HepG2 (cell line): ENCODE results near the gene B4GALT3. TPM values are rescaled to one million over a fixed set of nuclear protein-coding genes. Genes with fewer than 3 reads are reported as not detected.
A peak's percentile ranks its signal among the peaks of the same experiment; 100 is the strongest.

ENCODE experiments used
- AGO2 ChIP-seq: fragments of 200-400 bp; formaldehyde crosslinking; optimal IDR thresholded peaks from 2 replicates; pipeline ENCODE3; 2017; ENCODE audit warnings: mild to moderate bottlenecking, low read depth, low read length, moderate library complexity
- ARID2 ChIP-seq: sonication (generic); formaldehyde crosslinking; IDR thresholded peaks from 2 replicates; pipeline ENCODE4 v1.8.1; 2022; ENCODE audit warnings: mild to moderate bottlenecking, missing genetic modification reagents, borderline replicate concordance
- ARNTL ChIP-seq: sonication (generic); formaldehyde crosslinking; IDR thresholded peaks from 2 replicates; pipeline ENCODE4 v1.4.0; 2020; ENCODE audit warnings: mild to moderate bottlenecking, missing genetic modification reagents
- MAFK ChIP-seq, 2 experiments: IDR thresholded peaks in 1 of 2; conservative IDR thresholded peaks in 1 of 2; 2 replicates each; pipeline ENCODE4 v1.6.1; 2011; ENCODE audit warnings: improper control_type of control experiment in 2 of 2, low read length in 2 of 2
- NR2F6 ChIP-seq, 2 experiments: IDR thresholded peaks; 2 replicates each; pipeline ENCODE4 v1.6.1; 2016; ENCODE audit warnings: antibody characterized with exemption in 1 of 2, mild to moderate bottlenecking in 1 of 2
- RBM22 ChIP-seq: fragments of 200-400 bp; formaldehyde crosslinking; optimal IDR thresholded peaks from 2 replicates; pipeline ENCODE3; 2017; ENCODE audit warnings: mild to moderate bottlenecking, low read length, moderate library complexity
- RXRB ChIP-seq: IDR thresholded peaks from 2 replicates; pipeline ENCODE4 v1.6.1; 2016; ENCODE audit warnings: borderline replicate concordance, missing genetic modification reagents, missing compliant biosample characterization
- ZKSCAN5 ChIP-seq: sonication (generic); formaldehyde crosslinking; IDR thresholded peaks from 2 replicates; pipeline ENCODE4 v1.5.1; 2020; ENCODE audit warnings: mild to moderate bottlenecking, missing genetic modification reagents
- ZNF24 ChIP-seq: fragments of 450-650 bp; IDR thresholded peaks from 2 replicates; pipeline ENCODE4 v1.6.1; 2017; ENCODE audit warnings: antibody characterized with exemption, mild to moderate bottlenecking
- ZNF510 ChIP-seq: sonication (generic); formaldehyde crosslinking; IDR thresholded peaks from 2 replicates; pipeline ENCODE4 v1.4.0; 2020; ENCODE audit warnings: low read depth, mild to moderate bottlenecking, missing genetic modification reagents
- ZNF605 ChIP-seq: sonication (generic); formaldehyde crosslinking; IDR thresholded peaks from 2 replicates; pipeline ENCODE4 v1.8.0; 2022; ENCODE audit warnings: mild to moderate bottlenecking, missing genetic modification reagents
- ZNF777 ChIP-seq: sonication (generic); formaldehyde crosslinking; IDR thresholded peaks from 2 replicates; pipeline ENCODE4 v1.4.0; 2020; ENCODE audit warnings: missing genetic modification reagents
- ZNF878 ChIP-seq: sonication (generic); formaldehyde crosslinking; IDR thresholded peaks from 2 replicates; pipeline ENCODE4 v1.8.1; 2023; ENCODE audit warnings: mild to moderate bottlenecking, missing genetic modification reagents, moderate library complexity
- polyA plus RNA-seq, 8 experiments: library from polyadenylated mRNA; depleted of rRNA in 3 of 8; stranded (reverse) in 7 of 8; unstranded in 1 of 8; fragments of >200 nt; fragmentation: Illumina TruSeq in 4 of 8; extraction: Trizol in 4 of 8; gene quantifications; 2 replicates each; pipeline versions ENCODE4 v1.2.1 to v1.2.3, GENCODE V29; 2011 to 2016; ENCODE audit warnings: low read depth in 4 of 8, missing spikeins in 1 of 8, mixed read lengths in 1 of 8; ENCODE audit not compliant: insufficient read depth in 1 of 8
- total RNA-seq, 5 experiments: library from RNA; depleted of rRNA; stranded (reverse); fragments of >200 nt; fragmentation: Illumina TruSeq; extraction: Trizol; gene quantifications; 2 replicates each; pipeline ENCODE4 v1.2.3, GENCODE V29; 2016; ENCODE audit warnings: low read depth in 1 of 5
- TF ChIP-seq, protein P1 (sequence below): sonication (generic); formaldehyde crosslinking; IDR thresholded peaks from 2 replicates; pipeline ENCODE4 v1.4.0; 2020; ENCODE audit warnings: mild to moderate bottlenecking, missing genetic modification reagents, borderline replicate concordance
- TF ChIP-seq, protein P2 (sequence below): sonication (generic); formaldehyde crosslinking; IDR thresholded peaks from 2 replicates; pipeline ENCODE4 v1.4.0; 2020; ENCODE audit warnings: missing genetic modification reagents
- TF ChIP-seq, protein P3 (sequence below): sonication (generic); formaldehyde crosslinking; IDR thresholded peaks from 2 replicates; pipeline ENCODE4 v1.8.0; 2022; ENCODE audit warnings: low read depth, missing genetic modification reagents
- TF ChIP-seq, protein P4 (sequence below): IDR thresholded peaks from 2 replicates; pipeline ENCODE4 v1.6.1; 2016; ENCODE audit warnings: mild to moderate bottlenecking

The B4GALT3 gene
- total and polyA plus RNA-seq, 2 of the 13 experiments (the other 11 are each of a cell fraction or from before 2014, with no cell fraction given): 35.6 to 40.4 TPM

DNA sequence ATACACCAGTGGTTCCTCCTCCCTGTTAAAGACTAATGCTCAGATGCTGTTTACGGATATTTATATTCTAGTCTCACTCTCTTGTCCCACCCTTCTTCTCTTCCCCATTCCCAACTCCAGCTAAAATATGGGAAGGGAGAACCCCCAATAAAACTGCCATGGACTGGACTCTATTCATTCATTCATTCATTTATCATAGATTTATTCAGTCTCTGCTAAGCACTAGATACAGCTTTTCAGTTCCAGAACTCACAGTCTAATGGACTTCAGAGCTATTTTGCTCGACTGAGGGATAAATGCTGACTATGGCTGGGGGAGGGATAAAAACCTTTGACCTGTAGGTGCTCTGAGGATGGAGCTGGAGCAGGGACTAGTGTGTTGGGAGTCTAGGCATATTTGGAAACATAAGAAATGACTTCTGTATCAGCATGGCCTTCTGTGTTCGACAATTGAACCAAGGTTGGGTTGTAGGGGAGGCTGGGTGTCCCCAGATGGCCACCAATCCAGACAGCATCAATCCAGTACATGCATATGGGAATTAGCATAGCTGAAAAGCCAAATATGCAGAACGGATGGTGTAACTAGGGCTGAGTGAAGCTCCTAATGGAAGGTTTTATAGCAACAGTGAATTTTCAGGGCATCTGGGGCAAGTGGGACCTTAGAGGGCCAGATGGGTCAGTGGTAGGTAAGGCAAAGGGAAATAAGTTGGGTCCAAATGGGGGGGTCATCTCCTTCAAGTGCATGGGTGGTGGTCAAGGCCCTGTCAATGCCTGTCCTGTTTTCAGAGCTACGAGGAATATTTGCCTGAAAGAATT is 42.0 kb upstream of the B4GALT3 start (continued):
- TF ChIP-seq ZNF510 (CRISPR knock-in tag) (peak; percentile 76; the same call in 1 of the 2 replicates), ZNF878 (CRISPR knock-in tag) (0 out of 2 replicates have a peak, but pooled peaks have one; percentile 43), ZKSCAN5 (CRISPR knock-in tag) (no peak), ZNF777 (peak; percentile 15; the same call in 1 of the 2 replicates), NR2F6 (IDR thresholded peaks at IDR 0.05) (peak; percentile 54), NR2F6 (CRISPR knock-in tag; IDR thresholded peaks at IDR 0.05) (peak; percentile 60; the same call in 1 of the 2 replicates), ARNTL (peak; percentile 50; the same call in 1 of the 2 replicates), AGO2 (peak; percentile 15), ARID2 (CRISPR knock-in tag) (0 out of 2 replicates have a peak, but pooled peaks have one; percentile 35), MAFK (conservative IDR thresholded peaks at IDR 0.05 in 1 of 2, IDR thresholded peaks at IDR 0.05 in 1 of 2; ENCODE audit: low read length in 2 of 2) (peak; percentile 45; a peak in 3 of 4 replicates), ZNF24 (peak; percentile 72; the same call in 1 of the 2 replicates), RXRB (peak; percentile 4; the same call in 1 of the 2 replicates), ZNF605 (peak; percentile 41; the same call in 1 of the 2 replicates), RBM22 (peak; percentile 52)
- TF ChIP-seq, protein P1, sequence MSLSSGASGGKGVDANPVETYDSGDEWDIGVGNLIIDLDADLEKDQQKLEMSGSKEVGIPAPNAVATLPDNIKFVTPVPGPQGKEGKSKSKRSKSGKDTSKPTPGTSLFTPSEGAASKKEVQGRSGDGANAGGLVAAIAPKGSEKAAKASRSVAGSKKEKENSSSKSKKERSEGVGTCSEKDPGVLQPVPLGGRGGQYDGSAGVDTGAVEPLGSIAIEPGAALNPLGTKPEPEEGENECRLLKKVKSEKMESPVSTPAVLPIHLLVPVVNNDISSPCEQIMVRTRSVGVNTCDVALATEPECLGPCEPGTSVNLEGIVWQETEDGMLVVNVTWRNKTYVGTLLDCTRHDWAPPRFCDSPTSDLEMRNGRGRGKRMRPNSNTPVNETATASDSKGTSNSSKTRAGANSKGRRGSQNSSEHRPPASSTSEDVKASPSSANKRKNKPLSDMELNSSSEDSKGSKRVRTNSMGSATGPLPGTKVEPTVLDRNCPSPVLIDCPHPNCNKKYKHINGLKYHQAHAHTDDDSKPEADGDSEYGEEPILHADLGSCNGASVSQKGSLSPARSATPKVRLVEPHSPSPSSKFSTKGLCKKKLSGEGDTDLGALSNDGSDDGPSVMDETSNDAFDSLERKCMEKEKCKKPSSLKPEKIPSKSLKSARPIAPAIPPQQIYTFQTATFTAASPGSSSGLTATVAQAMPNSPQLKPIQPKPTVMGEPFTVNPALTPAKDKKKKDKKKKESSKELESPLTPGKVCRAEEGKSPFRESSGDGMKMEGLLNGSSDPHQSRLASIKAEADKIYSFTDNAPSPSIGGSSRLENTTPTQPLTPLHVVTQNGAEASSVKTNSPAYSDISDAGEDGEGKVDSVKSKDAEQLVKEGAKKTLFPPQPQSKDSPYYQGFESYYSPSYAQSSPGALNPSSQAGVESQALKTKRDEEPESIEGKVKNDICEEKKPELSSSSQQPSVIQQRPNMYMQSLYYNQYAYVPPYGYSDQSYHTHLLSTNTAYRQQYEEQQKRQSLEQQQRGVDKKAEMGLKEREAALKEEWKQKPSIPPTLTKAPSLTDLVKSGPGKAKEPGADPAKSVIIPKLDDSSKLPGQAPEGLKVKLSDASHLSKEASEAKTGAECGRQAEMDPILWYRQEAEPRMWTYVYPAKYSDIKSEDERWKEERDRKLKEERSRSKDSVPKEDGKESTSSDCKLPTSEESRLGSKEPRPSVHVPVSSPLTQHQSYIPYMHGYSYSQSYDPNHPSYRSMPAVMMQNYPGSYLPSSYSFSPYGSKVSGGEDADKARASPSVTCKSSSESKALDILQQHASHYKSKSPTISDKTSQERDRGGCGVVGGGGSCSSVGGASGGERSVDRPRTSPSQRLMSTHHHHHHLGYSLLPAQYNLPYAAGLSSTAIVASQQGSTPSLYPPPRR (CRISPR knock-in tag): no peak
- TF ChIP-seq, protein P2, sequence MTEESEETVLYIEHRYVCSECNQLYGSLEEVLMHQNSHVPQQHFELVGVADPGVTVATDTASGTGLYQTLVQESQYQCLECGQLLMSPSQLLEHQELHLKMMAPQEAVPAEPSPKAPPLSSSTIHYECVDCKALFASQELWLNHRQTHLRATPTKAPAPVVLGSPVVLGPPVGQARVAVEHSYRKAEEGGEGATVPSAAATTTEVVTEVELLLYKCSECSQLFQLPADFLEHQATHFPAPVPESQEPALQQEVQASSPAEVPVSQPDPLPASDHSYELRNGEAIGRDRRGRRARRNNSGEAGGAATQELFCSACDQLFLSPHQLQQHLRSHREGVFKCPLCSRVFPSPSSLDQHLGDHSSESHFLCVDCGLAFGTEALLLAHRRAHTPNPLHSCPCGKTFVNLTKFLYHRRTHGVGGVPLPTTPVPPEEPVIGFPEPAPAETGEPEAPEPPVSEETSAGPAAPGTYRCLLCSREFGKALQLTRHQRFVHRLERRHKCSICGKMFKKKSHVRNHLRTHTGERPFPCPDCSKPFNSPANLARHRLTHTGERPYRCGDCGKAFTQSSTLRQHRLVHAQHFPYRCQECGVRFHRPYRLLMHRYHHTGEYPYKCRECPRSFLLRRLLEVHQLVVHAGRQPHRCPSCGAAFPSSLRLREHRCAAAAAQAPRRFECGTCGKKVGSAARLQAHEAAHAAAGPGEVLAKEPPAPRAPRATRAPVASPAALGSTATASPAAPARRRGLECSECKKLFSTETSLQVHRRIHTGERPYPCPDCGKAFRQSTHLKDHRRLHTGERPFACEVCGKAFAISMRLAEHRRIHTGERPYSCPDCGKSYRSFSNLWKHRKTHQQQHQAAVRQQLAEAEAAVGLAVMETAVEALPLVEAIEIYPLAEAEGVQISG (CRISPR knock-in tag): peak; percentile 45; the same call in 1 of the 2 replicates
- TF ChIP-seq, protein P3, sequence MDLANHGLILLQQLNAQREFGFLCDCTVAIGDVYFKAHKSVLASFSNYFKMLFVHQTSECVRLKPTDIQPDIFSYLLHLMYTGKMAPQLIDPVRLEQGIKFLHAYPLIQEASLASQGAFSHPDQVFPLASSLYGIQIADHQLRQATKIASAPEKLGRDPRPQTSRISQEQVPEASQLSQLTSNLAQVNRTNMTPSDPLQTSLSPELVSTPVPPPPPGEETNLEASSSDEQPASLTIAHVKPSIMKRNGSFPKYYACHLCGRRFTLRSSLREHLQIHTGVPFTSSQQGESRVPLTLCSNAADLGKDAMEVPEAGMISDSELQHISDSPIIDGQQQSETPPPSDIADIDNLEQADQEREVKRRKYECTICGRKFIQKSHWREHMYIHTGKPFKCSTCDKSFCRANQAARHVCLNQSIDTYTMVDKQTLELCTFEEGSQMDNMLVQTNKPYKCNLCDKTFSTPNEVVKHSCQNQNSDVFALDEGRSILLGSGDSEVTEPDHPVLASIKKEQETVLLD (CRISPR knock-in tag): peak; percentile 43; the same call in 1 of the 2 replicates
- TF ChIP-seq, protein P4, sequence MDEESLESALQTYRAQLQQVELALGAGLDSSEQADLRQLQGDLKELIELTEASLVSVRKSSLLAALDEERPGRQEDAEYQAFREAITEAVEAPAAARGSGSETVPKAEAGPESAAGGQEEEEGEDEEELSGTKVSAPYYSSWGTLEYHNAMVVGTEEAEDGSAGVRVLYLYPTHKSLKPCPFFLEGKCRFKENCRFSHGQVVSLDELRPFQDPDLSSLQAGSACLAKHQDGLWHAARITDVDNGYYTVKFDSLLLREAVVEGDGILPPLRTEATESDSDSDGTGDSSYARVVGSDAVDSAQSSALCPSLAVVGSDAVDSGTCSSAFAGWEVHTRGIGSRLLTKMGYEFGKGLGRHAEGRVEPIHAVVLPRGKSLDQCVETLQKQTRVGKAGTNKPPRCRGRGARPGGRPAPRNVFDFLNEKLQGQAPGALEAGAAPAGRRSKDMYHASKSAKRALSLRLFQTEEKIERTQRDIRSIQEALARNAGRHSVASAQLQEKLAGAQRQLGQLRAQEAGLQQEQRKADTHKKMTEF (CRISPR knock-in tag): 0 out of 2 replicates have a peak, but pooled peaks have one; percentile 19
